Measurements from ENCODE around the gene FNBP1.

FNBP1 gene

DNA sequence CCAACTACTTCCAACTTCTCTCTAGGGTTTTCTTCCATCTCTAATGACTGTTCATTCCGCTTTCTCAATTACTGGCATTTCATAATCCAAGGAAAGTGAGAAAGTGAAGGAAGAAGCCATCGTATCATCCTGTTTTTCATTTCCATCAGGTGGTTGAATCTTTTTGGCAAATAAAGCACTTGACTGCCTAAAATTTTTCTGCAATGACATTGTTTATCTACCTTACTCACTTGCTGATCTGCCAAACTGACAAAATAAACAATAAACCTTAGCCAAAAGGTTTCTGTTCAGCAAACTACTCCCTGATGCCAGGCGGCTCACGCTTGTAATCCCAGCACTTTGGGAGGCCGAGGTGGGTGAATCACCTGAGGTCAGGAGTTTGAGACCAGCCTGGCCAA is 18.4 kb downstream of the FNBP1 start:
- no peak for TF ChIP-seq ZNF70 (CRISPR knock-in tag; IDR thresholded peaks at IDR 0.05)
- no peak for TF ChIP-seq PPARA (CRISPR knock-in tag; IDR thresholded peaks at IDR 0.05; ENCODE audit: borderline replicate concordance)
- no peak for TF ChIP-seq TCF4 (CRISPR knock-in tag; IDR thresholded peaks at IDR 0.05; ENCODE audit: borderline replicate concordance)
- no peak for TF ChIP-seq TSHZ2 (CRISPR knock-in tag; IDR thresholded peaks at IDR 0.05)
- TF ChIP-seq ISL1 (CRISPR knock-in tag; IDR thresholded peaks at IDR 0.05): no peak
- TF ChIP-seq ZNF565 (CRISPR knock-in tag; conservative IDR thresholded peaks at IDR 0.05; ENCODE audit: low read depth): no peak
- no peak for TF ChIP-seq ESRRG (CRISPR knock-in tag; IDR thresholded peaks at IDR 0.05)
- TF ChIP-seq CSDC2 (CRISPR knock-in tag; IDR thresholded peaks at IDR 0.05): no peak
- no peak for TF ChIP-seq OSR1 (CRISPR knock-in tag; IDR thresholded peaks at IDR 0.05)
- TF ChIP-seq ZFP3 (CRISPR knock-in tag; IDR thresholded peaks at IDR 0.05): no peak
- TF ChIP-seq, protein P1, sequence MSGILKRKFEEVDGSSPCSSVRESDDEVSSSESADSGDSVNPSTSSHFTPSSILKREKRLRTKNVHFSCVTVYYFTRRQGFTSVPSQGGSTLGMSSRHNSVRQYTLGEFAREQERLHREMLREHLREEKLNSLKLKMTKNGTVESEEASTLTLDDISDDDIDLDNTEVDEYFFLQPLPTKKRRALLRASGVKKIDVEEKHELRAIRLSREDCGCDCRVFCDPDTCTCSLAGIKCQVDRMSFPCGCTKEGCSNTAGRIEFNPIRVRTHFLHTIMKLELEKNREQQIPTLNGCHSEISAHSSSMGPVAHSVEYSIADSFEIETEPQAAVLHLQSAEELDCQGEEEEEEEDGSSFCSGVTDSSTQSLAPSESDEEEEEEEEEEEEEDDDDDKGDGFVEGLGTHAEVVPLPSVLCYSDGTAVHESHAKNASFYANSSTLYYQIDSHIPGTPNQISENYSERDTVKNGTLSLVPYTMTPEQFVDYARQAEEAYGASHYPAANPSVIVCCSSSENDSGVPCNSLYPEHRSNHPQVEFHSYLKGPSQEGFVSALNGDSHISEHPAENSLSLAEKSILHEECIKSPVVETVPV (CRISPR knock-in tag; IDR thresholded peaks at IDR 0.05): no peak
- TF ChIP-seq RARB (CRISPR knock-in tag; IDR thresholded peaks at IDR 0.05): no peak
- no peak for TF ChIP-seq CREB5 (CRISPR knock-in tag; IDR thresholded peaks at IDR 0.05; ENCODE audit: low read depth)
- TF ChIP-seq ZFP30 (CRISPR knock-in tag; IDR thresholded peaks at IDR 0.05): no peak
- no peak for TF ChIP-seq GLIS3 (CRISPR knock-in tag; IDR thresholded peaks at IDR 0.05)
- no peak for TF ChIP-seq ARNTL (CRISPR knock-in tag; IDR thresholded peaks at IDR 0.05; ENCODE audit: borderline replicate concordance, low read depth)
- TF ChIP-seq TOX (CRISPR knock-in tag; IDR thresholded peaks at IDR 0.05; ENCODE audit: borderline replicate concordance): no peak
- TF ChIP-seq ZNF8 (CRISPR knock-in tag; IDR thresholded peaks at IDR 0.05): no peak
- no peak for ATAC-seq

GRCh38 chr9:130023994-130024596 is 18.9 kb downstream of the FNBP1 start:
- no peak for ATAC-seq
- TF ChIP-seq ESRRG (CRISPR knock-in tag; IDR thresholded peaks at IDR 0.05) (no peak), ZFP30 (CRISPR knock-in tag; IDR thresholded peaks at IDR 0.05) (no peak), RARB (CRISPR knock-in tag; IDR thresholded peaks at IDR 0.05) (no peak), ZNF8 (CRISPR knock-in tag; IDR thresholded peaks at IDR 0.05) (no peak), ZNF70 (CRISPR knock-in tag; IDR thresholded peaks at IDR 0.05) (no peak), CSDC2 (CRISPR knock-in tag; IDR thresholded peaks at IDR 0.05) (no peak)

DNA sequence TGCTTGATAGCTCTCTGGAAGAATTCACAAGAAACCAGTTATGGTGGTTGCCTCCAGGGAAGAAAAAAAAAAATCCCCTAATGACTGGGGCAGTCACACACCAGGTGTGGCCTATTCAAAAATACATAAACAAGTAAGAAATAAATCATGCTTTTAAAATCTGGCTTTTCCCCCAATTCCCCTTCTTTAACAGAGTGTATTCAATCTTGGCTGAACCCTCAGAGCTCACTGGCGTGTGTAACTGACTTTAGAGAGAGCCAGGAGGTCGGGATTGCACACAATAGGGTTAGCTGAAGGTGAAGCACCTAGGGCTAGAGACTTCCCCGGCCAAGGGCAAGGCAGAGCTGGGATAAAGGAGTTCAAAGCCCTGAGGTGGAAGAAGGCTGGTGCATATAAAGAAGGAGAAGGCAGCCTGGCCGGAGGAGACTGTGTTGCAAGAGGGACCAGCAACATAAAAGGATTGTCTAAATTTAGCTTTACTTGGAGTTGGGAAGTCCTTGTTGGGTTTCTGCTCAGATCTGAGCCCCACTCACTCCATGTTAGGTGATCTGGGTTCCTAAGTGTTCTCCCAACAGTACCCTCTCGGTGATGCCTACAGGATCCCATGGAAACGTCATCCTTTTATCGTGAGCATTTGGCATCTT is 19.7 kb downstream of the FNBP1 start:
- no peak for ATAC-seq
- TF ChIP-seq ISL1 (CRISPR knock-in tag; IDR thresholded peaks at IDR 0.05) (no peak), CSDC2 (CRISPR knock-in tag; IDR thresholded peaks at IDR 0.05) (no peak), PPARA (CRISPR knock-in tag; IDR thresholded peaks at IDR 0.05; ENCODE audit: borderline replicate concordance) (no peak), SNAI2 (CRISPR knock-in tag; IDR thresholded peaks at IDR 0.05) (no peak)

DNA sequence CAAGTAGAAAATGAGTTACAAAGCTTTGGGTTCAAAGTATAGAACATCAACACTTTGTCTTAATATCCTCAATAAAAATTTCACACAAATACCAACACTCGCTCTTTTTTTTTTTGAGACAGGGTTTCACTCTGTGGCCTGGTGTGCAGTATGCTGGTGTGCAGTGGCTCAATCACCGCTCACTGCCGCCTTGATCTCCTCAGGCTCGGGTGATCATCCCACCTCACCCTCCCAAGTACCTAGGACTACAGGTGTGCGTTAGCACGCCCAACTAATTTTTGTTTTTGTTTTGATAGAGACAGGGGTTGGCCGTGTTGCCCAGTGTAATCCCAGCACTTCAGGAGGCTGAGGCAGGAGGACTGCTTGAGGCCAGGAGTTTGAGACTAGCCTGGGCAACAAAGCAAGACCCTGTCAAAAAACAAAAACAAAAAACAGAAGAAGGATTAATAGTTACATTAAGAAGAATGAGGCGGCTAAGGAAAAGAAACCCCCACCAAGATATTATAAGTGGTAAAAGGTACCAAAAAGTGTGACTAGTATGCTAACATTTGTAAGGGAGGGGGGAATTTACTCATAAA is 20.3 kb downstream of the FNBP1 start:
- no peak for ATAC-seq
- TF ChIP-seq CSDC2 (CRISPR knock-in tag; IDR thresholded peaks at IDR 0.05) (no peak), ZC3H10 (CRISPR knock-in tag; IDR thresholded peaks at IDR 0.05) (no peak), ZNF565 (CRISPR knock-in tag; conservative IDR thresholded peaks at IDR 0.05; ENCODE audit: low read depth) (no peak), PPARA (CRISPR knock-in tag; IDR thresholded peaks at IDR 0.05; ENCODE audit: borderline replicate concordance) (no peak), OSR1 (CRISPR knock-in tag; IDR thresholded peaks at IDR 0.05) (no peak), ZNF70 (CRISPR knock-in tag; IDR thresholded peaks at IDR 0.05) (no peak), ZNF8 (CRISPR knock-in tag; IDR thresholded peaks at IDR 0.05) (no peak), TCF4 (CRISPR knock-in tag; IDR thresholded peaks at IDR 0.05; ENCODE audit: borderline replicate concordance) (no peak), TOX (CRISPR knock-in tag; IDR thresholded peaks at IDR 0.05; ENCODE audit: borderline replicate concordance) (no peak), CREB5 (CRISPR knock-in tag; IDR thresholded peaks at IDR 0.05; ENCODE audit: low read depth) (no peak), ESRRG (CRISPR knock-in tag; IDR thresholded peaks at IDR 0.05) (no peak), SNAI2 (CRISPR knock-in tag; IDR thresholded peaks at IDR 0.05) (no peak), ZFP3 (CRISPR knock-in tag; IDR thresholded peaks at IDR 0.05) (no peak), ISL1 (CRISPR knock-in tag; IDR thresholded peaks at IDR 0.05) (no peak), ZFP30 (CRISPR knock-in tag; IDR thresholded peaks at IDR 0.05) (no peak), POU6F1 (CRISPR knock-in tag; IDR thresholded peaks at IDR 0.05; ENCODE audit: borderline replicate concordance, low read depth) (no peak)
- TF ChIP-seq, protein P2, sequence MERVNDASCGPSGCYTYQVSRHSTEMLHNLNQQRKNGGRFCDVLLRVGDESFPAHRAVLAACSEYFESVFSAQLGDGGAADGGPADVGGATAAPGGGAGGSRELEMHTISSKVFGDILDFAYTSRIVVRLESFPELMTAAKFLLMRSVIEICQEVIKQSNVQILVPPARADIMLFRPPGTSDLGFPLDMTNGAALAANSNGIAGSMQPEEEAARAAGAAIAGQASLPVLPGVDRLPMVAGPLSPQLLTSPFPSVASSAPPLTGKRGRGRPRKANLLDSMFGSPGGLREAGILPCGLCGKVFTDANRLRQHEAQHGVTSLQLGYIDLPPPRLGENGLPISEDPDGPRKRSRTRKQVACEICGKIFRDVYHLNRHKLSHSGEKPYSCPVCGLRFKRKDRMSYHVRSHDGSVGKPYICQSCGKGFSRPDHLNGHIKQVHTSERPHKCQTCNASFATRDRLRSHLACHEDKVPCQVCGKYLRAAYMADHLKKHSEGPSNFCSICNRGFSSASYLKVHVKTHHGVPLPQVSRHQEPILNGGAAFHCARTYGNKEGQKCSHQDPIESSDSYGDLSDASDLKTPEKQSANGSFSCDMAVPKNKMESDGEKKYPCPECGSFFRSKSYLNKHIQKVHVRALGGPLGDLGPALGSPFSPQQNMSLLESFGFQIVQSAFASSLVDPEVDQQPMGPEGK (CRISPR knock-in tag; IDR thresholded peaks at IDR 0.05; ENCODE audit: borderline replicate concordance): no peak

Measured in SK-N-SH treated with all-trans-retinoic acid at 6 μM for 48 hours (cell line).